Memory B cell (primary cell): ENCODE measurements around the gene SLFN13.
A peak's percentile ranks its signal among the peaks of the same experiment; 100 is the strongest.
"Not testable (repeated sequence)": the region's sequence is repeated elsewhere in the genome, so short reads cannot be mapped to it uniquely, and the experiment has no call there.

Experiments used
- ATAC-seq: fragments of 150-1000 bp; cut with Tn5 transposase; 2 replicates; pipeline ENCODE4 v1.10.0; 2021; ENCODE audit warnings: low read depth, mild to moderate bottlenecking, moderate library complexity
- DNase-seq, 2 donors: peaks; one replicate each; pipeline ENCODE4 v3.0.0; 2022; ENCODE audit warnings: low spot score in 2 of 2
- H3K27ac Mint-ChIP-seq: one replicate; pipeline ENCODE4 v1.8.0; 2022; ENCODE audit warnings: mild to moderate bottlenecking, moderate library complexity, mixed read lengths
- H3K27me3 Mint-ChIP-seq: one replicate; pipeline ENCODE4 v1.8.0; 2022; ENCODE audit warnings: mixed read lengths
- H3K36me3 Mint-ChIP-seq: one replicate; pipeline ENCODE4 v1.8.0; 2022; ENCODE audit warnings: mild to moderate bottlenecking, mixed read lengths
- H3K4me1 Mint-ChIP-seq: one replicate; pipeline ENCODE4 v1.8.0; 2022; ENCODE audit warnings: mixed read lengths
- H3K4me3 Mint-ChIP-seq: one replicate; pipeline ENCODE4 v1.8.0; 2022; ENCODE audit warnings: mild to moderate bottlenecking, moderate library complexity, mixed read lengths
- H3K9me3 Mint-ChIP-seq: one replicate; pipeline ENCODE4 v1.8.0; 2022; ENCODE audit warnings: mixed read lengths

The SLFN13 gene

GRCh38 chr17:35460354-35460851 lies 11.8 kb upstream of the SLFN13 start:
- Mint-ChIP-seq H3K27me3 (no peaks in the 10 kb centered on the region), H3K4me3 (peak overlapping the region; percentile 81), H3K27ac (peak overlapping the region; percentile 82), H3K36me3 (no peaks in the 10 kb centered on the region), H3K9me3 (peaks cover 2% of the 10 kb centered on the region), H3K4me1 (peaks cover 12% of the 10 kb centered on the region)
- DNase-seq (peak; percentile 67 to 79), ATAC-seq (peak; percentile 89)

- H3K36me3 Mint-ChIP-seq, H3K27ac Mint-ChIP-seq, DNase-seq, H3K27me3 Mint-ChIP-seq, ATAC-seq, H3K4me1 Mint-ChIP-seq, H3K4me3 Mint-ChIP-seq, H3K9me3 Mint-ChIP-seq: not testable (repeated sequence)
Observed at GRCh38 chr17:35454035-35454434, 5.5 kb upstream of the SLFN13 start.

- Mint-ChIP-seq H3K27ac (no peak overlapping the region), H3K4me3 (no peak overlapping the region), H3K36me3 (no peaks in the 10 kb centered on the region), H3K9me3 (peaks cover 3% of the 10 kb centered on the region), H3K4me1 (peaks cover 10% of the 10 kb centered on the region), H3K27me3 (no peaks in the 10 kb centered on the region)
- ATAC-seq (no peak), DNase-seq (no peak)
Observed at GRCh38 chr17:35453171-35453570, 4.6 kb upstream of the SLFN13 start.

GRCh38 chr17:35449371-35449931 lies 885 bp upstream of the SLFN13 start:
- peak overlapping the region; percentile 93 for H3K27ac Mint-ChIP-seq
- H3K9me3 Mint-ChIP-seq, result no peaks in the 10 kb centered on the region
- peak; percentile 38 to 52 for DNase-seq
- H3K4me1 Mint-ChIP-seq, result peaks cover 13% of the 10 kb centered on the region
- no peaks in the 10 kb centered on the region for H3K27me3 Mint-ChIP-seq
- no peaks in the 10 kb centered on the region for H3K36me3 Mint-ChIP-seq
- H3K4me3 Mint-ChIP-seq, result peak overlapping the region; percentile 91
- ATAC-seq, result peak; percentile 57

- peak overlapping the region; percentile 91 for H3K4me3 Mint-ChIP-seq
- H3K27ac Mint-ChIP-seq, result peak overlapping the region; percentile 93
- H3K9me3 Mint-ChIP-seq, result no peaks in the 10 kb centered on the region
- DNase-seq, result no peak
- H3K27me3 Mint-ChIP-seq, result no peaks in the 10 kb centered on the region
- ATAC-seq, result no peak
- peaks cover 13% of the 10 kb centered on the region for H3K4me1 Mint-ChIP-seq
- no peaks in the 10 kb centered on the region for H3K36me3 Mint-ChIP-seq
Observed at GRCh38 chr17:35448899-35449227, 297 bp upstream of the SLFN13 start.

GRCh38 chr17:35447499-35447898 lies 1.1 kb downstream of the SLFN13 start:
- ATAC-seq (no peak), DNase-seq (no peak)
- Mint-ChIP-seq H3K36me3 (no peaks in the 10 kb centered on the region), H3K4me3 (peak overlapping the region; percentile 91), H3K9me3 (no peaks in the 10 kb centered on the region), H3K27ac (peak overlapping the region; percentile 93), H3K4me1 (peaks cover 13% of the 10 kb centered on the region), H3K27me3 (no peaks in the 10 kb centered on the region)

- Mint-ChIP-seq H3K9me3 (no peaks in the 10 kb centered on the region), H3K36me3 (peaks cover 2% of the 10 kb centered on the region), H3K27ac (no peak overlapping the region), H3K4me1 (peaks cover 6% of the 10 kb centered on the region), H3K27me3 (no peaks in the 10 kb centered on the region), H3K4me3 (no peak overlapping the region)
- DNase-seq (no peak), ATAC-seq (no peak)
Observed at GRCh38 chr17:35438433-35438832, 10.1 kb downstream of the SLFN13 start.

- Mint-ChIP-seq H3K4me3 (peak overlapping the region; percentile 94), H3K36me3 (no peaks in the 10 kb centered on the region), H3K4me1 (peaks cover 16% of the 10 kb centered on the region), H3K9me3 (no peaks in the 10 kb centered on the region), H3K27ac (no peak overlapping the region), H3K27me3 (no peaks in the 10 kb centered on the region)
- ATAC-seq (no peak), DNase-seq (no peak)
Observed at GRCh38 chr17:35433075-35433894, 15.3 kb downstream of the SLFN13 start.

- H3K27me3 Mint-ChIP-seq, result no peaks in the 10 kb centered on the region
- H3K4me1 Mint-ChIP-seq, result peaks cover 16% of the 10 kb centered on the region
- H3K27ac Mint-ChIP-seq, result peak within 1 kb of the TSS; percentile 87
- H3K4me3 Mint-ChIP-seq, result peak within 1 kb of the TSS; percentile 94
- H3K36me3 Mint-ChIP-seq, result no peaks in the 10 kb centered on the region
- DNase-seq (peak; percentile 18 to 32), ATAC-seq (peak; percentile 98)
- no peaks in the 10 kb centered on the region for H3K9me3 Mint-ChIP-seq
Observed at GRCh38 chr17:35432176-35433074, 16.1 kb downstream of the SLFN13 start, which contains the start of gene SLFN12. TSS of gene SLFN12 (minus strand) at chr17:35432500. CDS start at chr17:35423028, 9,472 bp downstream.

GRCh38 chr17:35429702-35430101 lies 18.9 kb downstream of the SLFN13 start:
- no peaks in the 10 kb centered on the region for H3K36me3 Mint-ChIP-seq
- no peak overlapping the region for H3K4me3 Mint-ChIP-seq
- H3K27me3 Mint-ChIP-seq, result no peaks in the 10 kb centered on the region
- peaks cover 16% of the 10 kb centered on the region for H3K4me1 Mint-ChIP-seq
- H3K9me3 Mint-ChIP-seq, result no peaks in the 10 kb centered on the region
- no peak overlapping the region for H3K27ac Mint-ChIP-seq
- no peak for ATAC-seq
- no peak for DNase-seq

- H3K36me3 Mint-ChIP-seq, result no peaks in the 10 kb centered on the region
- H3K27ac Mint-ChIP-seq, result no peak overlapping the region
- no peak for ATAC-seq
- no peak overlapping the region for H3K4me3 Mint-ChIP-seq
- no peak for DNase-seq
- no peaks in the 10 kb centered on the region for H3K27me3 Mint-ChIP-seq
- H3K9me3 Mint-ChIP-seq, result no peaks in the 10 kb centered on the region
- peaks cover 10% of the 10 kb centered on the region for H3K4me1 Mint-ChIP-seq
Observed at GRCh38 chr17:35428229-35428628, 20.3 kb downstream of the SLFN13 start.

- DNase-seq, result no peak
- Mint-ChIP-seq H3K36me3 (peaks cover 4% of the 10 kb centered on the region), H3K4me1 (no peaks in the 10 kb centered on the region), H3K9me3 (no peaks in the 10 kb centered on the region), H3K4me3 (no peak overlapping the region), H3K27me3 (no peaks in the 10 kb centered on the region), H3K27ac (no peak overlapping the region)
- no peak for ATAC-seq
Observed at GRCh38 chr17:35423761-35424160, 24.8 kb downstream of the SLFN13 start.

GRCh38 chr17:35421069-35421468 lies 27.5 kb downstream of the SLFN13 start:
- H3K27me3 Mint-ChIP-seq, H3K4me1 Mint-ChIP-seq, H3K36me3 Mint-ChIP-seq, H3K9me3 Mint-ChIP-seq, H3K27ac Mint-ChIP-seq, ATAC-seq, DNase-seq, H3K4me3 Mint-ChIP-seq: not testable (repeated sequence)

GRCh38 chr17:35416659-35417058 lies 31.9 kb downstream of the SLFN13 start:
- H3K36me3 Mint-ChIP-seq, result peaks cover 15% of the 10 kb centered on the region
- peaks cover 2% of the 10 kb centered on the region for H3K9me3 Mint-ChIP-seq
- ATAC-seq (no peak), DNase-seq (no peak)
- no peak overlapping the region for H3K27ac Mint-ChIP-seq
- no peaks in the 10 kb centered on the region for H3K27me3 Mint-ChIP-seq
- no peaks in the 10 kb centered on the region for H3K4me1 Mint-ChIP-seq
- no peak overlapping the region for H3K4me3 Mint-ChIP-seq
